K562 (cell line): Measurements from ENCODE around the gene SPATC1L. TPM values are rescaled to one million over a fixed set of nuclear protein-coding genes. Genes with fewer than 3 reads are reported as not detected.

Experiments
- ATF7 ChIP-seq: fragments of 450-650 bp; IDR thresholded peaks from 2 replicates; pipeline ENCODE4 v1.7.1; 2014; ENCODE audit warnings: mild to moderate bottlenecking, moderate library complexity
- CBX1 ChIP-seq: sonication (generic); IDR thresholded peaks from 2 replicates; pipeline ENCODE4 v1.6.1; 2016; ENCODE audit warnings: antibody characterized with exemption, low read depth, mild to moderate bottlenecking
- DMBX1 ChIP-seq: fragments of 250-450 bp; sonication (Bioruptor Pico); IDR thresholded peaks from 2 replicates; pipeline ENCODE4 v1.8.0; 2022; ENCODE audit warnings: inconsistent platforms, mild to moderate bottlenecking, moderate library complexity, borderline replicate concordance
- HDAC2 ChIP-seq: fragments of 450-650 bp; IDR thresholded peaks from 2 replicates; pipeline ENCODE4 v1.6.1; 2016; ENCODE audit warnings: mild to moderate bottlenecking
- KLF6 ChIP-seq: fragments of 250-450 bp; sonication (Bioruptor Pico); IDR thresholded peaks from 2 replicates; pipeline ENCODE4 v1.4.0; 2020; ENCODE audit warnings: mild to moderate bottlenecking, moderate library complexity, borderline replicate concordance
- MTA2 ChIP-seq: fragments of 450-650 bp; IDR thresholded peaks from 2 replicates; pipeline ENCODE4 v1.6.1; 2016; ENCODE audit warnings: low read depth
- MXI1 ChIP-seq: IDR thresholded peaks from 2 replicates; pipeline ENCODE4 v1.6.1; 2011; ENCODE audit warnings: low read depth, mild to moderate bottlenecking, improper control_type of control experiment, low read length
- OTX1 ChIP-seq: fragments of 450-650 bp; formaldehyde crosslinking; IDR thresholded peaks from 2 replicates; pipeline ENCODE4 v1.4.0; 2022; ENCODE audit warnings: mild to moderate bottlenecking
- RUNX1 ChIP-seq: sonication (generic); IDR thresholded peaks from 2 replicates; pipeline ENCODE4 v1.6.1; 2016; ENCODE audit warnings: antibody characterized with exemption, low read depth
- SRSF3 ChIP-seq: fragments of 200-400 bp; formaldehyde crosslinking; IDR thresholded peaks from 2 replicates; pipeline ENCODE4 v1.6.1; 2016; ENCODE audit warnings: mild to moderate bottlenecking, low read length, moderate library complexity; ENCODE audit not compliant: insufficient read depth
- TCF7L2 ChIP-seq: fragments of 150-350 bp; IDR thresholded peaks from 2 replicates; pipeline ENCODE4 v1.6.1; 2016; ENCODE audit warnings: low read depth, mild to moderate bottlenecking, low read length, moderate library complexity
- TRIM28 ChIP-seq: fragments of 450-650 bp; IDR thresholded peaks from 2 replicates; pipeline ENCODE4 v1.6.1; 2017
- ZBTB17 ChIP-seq: fragments of 450-650 bp; formaldehyde crosslinking; IDR thresholded peaks from 2 replicates; pipeline ENCODE4 v1.4.0; 2020; ENCODE audit warnings: mild to moderate bottlenecking
- ZKSCAN3 ChIP-seq: fragments of 250-450 bp; sonication (Bioruptor Pico); IDR thresholded peaks from 2 replicates; pipeline ENCODE4 v1.4.0; 2020
- ZNF436 ChIP-seq: fragments of 250-450, 450-650 bp; sonication (Bioruptor Pico); formaldehyde crosslinking; IDR thresholded peaks from 2 replicates; pipeline ENCODE4 v1.7.0; 2020; ENCODE audit warnings: mild to moderate bottlenecking
- ZNF507 ChIP-seq: conservative IDR thresholded peaks from 2 replicates; pipeline ENCODE4 v1.6.1; 2017; ENCODE audit warnings: missing genetic modification characterization, missing compliant biosample characterization
- ZNF75A ChIP-seq: fragments of 450-650 bp; formaldehyde crosslinking; IDR thresholded peaks from 2 replicates; pipeline ENCODE4 v1.4.0; 2020; ENCODE audit warnings: mild to moderate bottlenecking
- polyA plus RNA-seq, 8 experiments: library from polyadenylated mRNA; depleted of rRNA in 4 of 8; stranded (reverse) in 5 of 8; unstranded in 3 of 8; fragments of >200 nt; fragmentation: Nextera tagmentation in 2 of 8; fragmentation: Illumina TruSeq in 1 of 8; extraction: Ambion mirVana in 2 of 8; extraction: Trizol in 1 of 8; gene quantifications; 2 replicates each; pipeline versions ENCODE4 v1.2.1 to v1.2.3, GENCODE V29; 2011 to 2014; ENCODE audit warnings: inconsistent platforms in 1 of 8, missing spikeins in 1 of 8
- total RNA-seq, 7 experiments: library from RNA; depleted of rRNA in 6 of 7; stranded (reverse); fragments of >200 nt in 6 of 7; fragmentation: Illumina TruSeq in 2 of 7; extraction: Trizol in 2 of 7; gene quantifications; 2 replicates each; pipeline versions ENCODE4 v1.2.1 to v1.2.3, GENCODE V29; 2011 to 2021; ENCODE audit warnings: low replicate concordance in 1 of 7
- TF ChIP-seq, protein P1 (sequence below), 2 experiments: fragments of 450-650 bp; IDR thresholded peaks; 2 replicates each; pipeline ENCODE4 v1.6.1; 2016; ENCODE audit warnings: mild to moderate bottlenecking in 2 of 2, borderline replicate concordance in 1 of 2, low read depth in 1 of 2, moderate library complexity in 1 of 2
- TF ChIP-seq, protein P2 (sequence below): fragments of 450-650 bp; IDR thresholded peaks from 2 replicates; pipeline ENCODE4 v1.6.1; 2014; ENCODE audit warnings: low read depth, mild to moderate bottlenecking, moderate library complexity, borderline replicate concordance

SPATC1L gene
- total and polyA plus RNA-seq, 9 of the 15 experiments (the other 6 are each of a cell fraction or from before 2014, with no cell fraction given): 0.14 to 121 (median 34.0) TPM; not detected in 1

DNA sequence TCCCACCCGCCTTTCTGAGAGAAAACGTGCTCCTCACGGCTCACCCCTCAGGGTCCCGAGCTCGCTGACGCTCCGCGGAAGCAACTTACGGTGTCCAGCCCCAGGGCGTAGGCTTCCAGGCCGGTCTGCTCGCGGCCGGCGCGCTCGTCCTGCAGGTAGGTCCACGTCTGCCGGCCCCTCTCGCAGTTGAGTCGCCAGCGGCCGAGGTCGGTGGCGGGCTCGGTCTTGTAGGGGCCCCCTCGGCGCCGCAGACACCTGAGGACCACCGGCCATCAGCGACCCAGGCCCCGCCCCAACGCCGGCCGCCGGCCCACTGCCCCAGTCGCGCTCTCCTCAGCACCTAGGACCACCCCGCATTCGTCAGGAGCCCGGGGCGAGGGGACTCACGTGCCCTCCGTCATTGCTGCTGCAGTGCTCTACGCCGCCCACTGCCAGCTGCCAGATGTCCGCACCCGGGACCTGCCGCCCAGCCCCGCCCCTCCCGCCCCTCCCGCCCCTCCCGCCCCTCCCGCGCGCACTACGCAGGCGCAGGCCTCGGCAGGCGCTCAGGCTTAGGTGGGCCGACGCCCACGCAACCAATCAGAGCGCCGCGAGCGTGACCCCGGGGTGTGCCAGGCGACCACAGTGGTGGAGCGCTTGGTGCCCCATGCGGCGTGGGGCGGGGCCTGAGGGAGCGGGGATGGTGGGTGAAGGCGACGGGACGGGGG lies 44.2 kb upstream of the SPATC1L start, which contains the start of gene LSS (continued):
- TF ChIP-seq, protein P1, sequence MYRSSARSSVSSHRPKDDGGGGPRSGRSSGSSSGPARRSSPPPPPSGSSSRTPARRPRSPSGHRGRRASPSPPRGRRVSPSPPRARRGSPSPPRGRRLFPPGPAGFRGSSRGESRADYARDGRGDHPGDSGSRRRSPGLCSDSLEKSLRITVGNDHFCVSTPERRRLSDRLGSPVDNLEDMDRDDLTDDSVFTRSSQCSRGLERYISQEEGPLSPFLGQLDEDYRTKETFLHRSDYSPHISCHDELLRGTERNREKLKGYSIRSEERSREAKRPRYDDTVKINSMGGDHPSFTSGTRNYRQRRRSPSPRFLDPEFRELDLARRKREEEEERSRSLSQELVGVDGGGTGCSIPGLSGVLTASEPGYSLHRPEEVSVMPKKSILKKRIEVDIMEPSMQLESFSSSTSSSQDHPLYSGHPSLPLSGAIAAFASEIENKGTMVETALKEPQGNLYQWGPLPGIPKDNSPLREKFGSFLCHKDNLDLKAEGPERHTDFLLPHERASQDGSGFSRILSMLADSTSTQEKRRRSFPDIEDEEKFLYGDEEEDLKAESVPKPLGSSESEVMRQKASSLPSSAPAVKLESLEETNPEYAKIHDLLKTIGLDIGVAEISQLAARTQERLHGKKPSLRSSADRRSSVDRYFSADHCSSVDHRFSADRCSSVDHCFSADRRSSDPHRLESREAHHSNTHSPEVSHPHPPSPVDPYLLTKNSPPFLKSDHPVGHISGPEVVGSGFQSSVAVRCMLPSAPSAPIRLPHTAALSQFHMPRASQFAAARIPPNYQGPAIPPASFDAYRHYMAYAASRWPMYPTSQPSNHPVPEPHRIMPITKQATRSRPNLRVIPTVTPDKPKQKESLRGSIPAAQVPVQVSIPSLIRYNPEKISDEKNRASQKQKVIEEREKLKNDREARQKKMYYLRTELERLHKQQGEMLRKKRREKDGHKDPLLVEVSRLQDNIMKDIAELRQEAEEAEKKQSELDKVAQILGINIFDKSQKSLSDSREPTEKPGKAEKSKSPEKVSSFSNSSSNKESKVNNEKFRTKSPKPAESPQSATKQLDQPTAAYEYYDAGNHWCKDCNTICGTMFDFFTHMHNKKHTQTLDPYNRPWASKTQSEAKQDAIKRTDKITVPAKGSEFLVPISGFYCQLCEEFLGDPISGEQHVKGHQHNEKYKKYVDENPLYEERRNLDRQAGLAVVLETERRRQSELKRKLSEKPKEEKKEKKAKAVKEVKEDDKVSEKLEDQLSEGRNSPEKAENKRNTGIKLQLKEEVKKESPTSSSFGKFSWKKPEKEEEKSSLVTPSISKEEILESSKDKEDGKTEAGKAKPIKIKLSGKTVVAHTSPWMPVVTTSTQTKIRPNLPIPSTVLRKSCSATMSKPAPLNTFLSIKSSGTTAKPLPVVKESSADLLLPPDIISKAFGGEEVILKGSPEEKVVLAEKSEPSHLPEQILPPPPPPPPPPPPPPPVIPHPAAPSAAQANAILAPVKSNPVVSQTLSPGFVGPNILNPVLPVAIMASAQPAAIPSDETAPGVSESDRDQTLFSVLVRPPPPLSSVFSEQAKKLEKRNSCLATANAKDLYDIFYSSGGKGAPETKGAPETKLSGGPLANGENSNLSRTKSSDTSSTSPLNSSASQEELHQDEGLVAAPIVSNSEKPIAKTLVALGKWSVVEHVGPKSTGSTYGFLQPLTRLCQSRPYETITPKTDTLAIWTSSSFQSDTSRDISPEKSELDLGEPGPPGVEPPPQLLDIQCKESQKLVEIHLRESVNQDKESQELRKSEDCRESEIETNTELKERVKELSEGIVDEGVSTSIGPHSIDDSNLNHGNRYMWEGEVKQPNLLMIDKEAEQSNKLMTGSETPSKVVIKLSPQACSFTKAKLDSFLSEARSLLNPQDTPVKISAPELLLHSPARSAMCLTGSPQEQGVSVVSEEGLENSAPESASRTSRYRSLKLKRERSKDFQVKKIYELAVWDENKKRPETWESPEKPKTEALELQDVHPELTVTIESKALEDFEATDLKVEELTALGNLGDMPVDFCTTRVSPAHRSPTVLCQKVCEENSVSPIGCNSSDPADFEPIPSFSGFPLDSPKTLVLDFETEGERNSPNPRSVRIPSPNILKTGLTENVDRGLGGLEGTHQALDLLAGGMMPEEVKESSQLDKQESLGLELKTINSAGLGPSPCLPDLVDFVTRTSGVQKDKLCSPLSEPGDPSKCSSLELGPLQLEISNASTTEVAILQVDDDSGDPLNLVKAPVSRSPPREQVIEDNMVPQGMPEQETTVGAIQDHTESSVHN (IDR thresholded peaks at IDR 0.05; ENCODE audit: borderline replicate concordance in 1 of 2, low read depth in 1 of 2): no peak
- TF ChIP-seq TCF7L2 (no peak), ZKSCAN3 (CRISPR knock-in tag) (no peak), ATF7 (no peak), DMBX1 (CRISPR knock-in tag) (0 out of 2 replicates have a peak, but pooled peaks have one; percentile 45), KLF6 (CRISPR knock-in tag) (no peak), HDAC2 (0 out of 2 replicates have a peak, but pooled peaks have one; percentile 38), MXI1 (peak; percentile 74; the same call in 1 of the 2 replicates), MTA2 (no peak), ZNF436 (CRISPR knock-in tag) (no peak), OTX1 (CRISPR knock-in tag) (no peak), SRSF3 (no peak), RUNX1 (0 out of 2 replicates have a peak, but pooled peaks have one; percentile 9), TRIM28 (no peak), ZNF507 (no peak), CBX1 (0 out of 2 replicates have a peak, but pooled peaks have one; percentile 65), ZNF75A (CRISPR knock-in tag) (0 out of 2 replicates have a peak, but pooled peaks have one; percentile 12), ZBTB17 (CRISPR knock-in tag) (peak; percentile 47; the same call in 1 of the 2 replicates)
- TF ChIP-seq, protein P2, sequence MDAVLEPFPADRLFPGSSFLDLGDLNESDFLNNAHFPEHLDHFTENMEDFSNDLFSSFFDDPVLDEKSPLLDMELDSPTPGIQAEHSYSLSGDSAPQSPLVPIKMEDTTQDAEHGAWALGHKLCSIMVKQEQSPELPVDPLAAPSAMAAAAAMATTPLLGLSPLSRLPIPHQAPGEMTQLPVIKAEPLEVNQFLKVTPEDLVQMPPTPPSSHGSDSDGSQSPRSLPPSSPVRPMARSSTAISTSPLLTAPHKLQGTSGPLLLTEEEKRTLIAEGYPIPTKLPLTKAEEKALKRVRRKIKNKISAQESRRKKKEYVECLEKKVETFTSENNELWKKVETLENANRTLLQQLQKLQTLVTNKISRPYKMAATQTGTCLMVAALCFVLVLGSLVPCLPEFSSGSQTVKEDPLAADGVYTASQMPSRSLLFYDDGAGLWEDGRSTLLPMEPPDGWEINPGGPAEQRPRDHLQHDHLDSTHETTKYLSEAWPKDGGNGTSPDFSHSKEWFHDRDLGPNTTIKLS: no peak
